ENCODE data around the gene RAB4A. TPM values are rescaled to one million over a fixed set of nuclear protein-coding genes. Genes with fewer than 3 reads are reported as not detected.

RAB4A gene
- total and polyA plus RNA-seq, 2 donors (not counting 1 experiment from before 2014, with no cell fraction given), result 15.7 to 31.5 TPM

DNA sequence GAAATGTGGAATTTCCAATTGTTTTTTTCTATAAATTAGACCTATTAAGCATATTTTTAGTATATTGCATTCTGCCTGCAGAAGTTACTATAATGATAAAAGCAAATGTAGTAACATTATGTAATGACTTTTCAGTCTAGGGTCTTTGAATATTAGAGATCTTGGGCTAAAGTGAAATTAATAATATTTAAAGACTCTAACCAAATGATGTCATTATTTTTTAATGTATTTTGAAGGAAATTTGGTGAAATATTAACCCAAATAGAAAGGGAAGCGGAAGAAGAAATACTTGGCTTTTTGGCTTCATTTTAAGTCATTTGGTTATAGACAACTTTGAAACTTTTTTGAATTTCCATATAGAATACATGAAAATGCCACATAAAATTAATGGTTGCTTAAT lies 26.8 kb downstream of the RAB4A start:
- Histone ChIP-seq H4K20me1 (ENCODE audit: control insufficient read depth, extremely low read depth, insufficient read depth, low read length) (no peaks in the 10 kb centered on the region), H3K79me2 (ENCODE audit: control insufficient read depth, insufficient read depth, low read length) (no peaks in the 10 kb centered on the region), H3K4me3 (replicated peaks in 1 of 4; ENCODE audit: control extremely low read depth in 1 of 4, insufficient read depth in 1 of 4, low read depth in 3 of 4, low read length in 4 of 4) (no peak overlapping the region), H3K36me3 (ENCODE audit: control insufficient read depth, insufficient read depth, low read length) (peaks cover 5% of the 10 kb centered on the region), H3K4me1 (ENCODE audit: control insufficient read depth, extremely low read depth, insufficient read depth, low read length) (peaks cover 3% of the 10 kb centered on the region), H3K27me3 (ENCODE audit: control insufficient read depth, insufficient read depth, low read length) (no peaks in the 10 kb centered on the region), H3K27ac (ENCODE audit: insufficient read depth, low read length) (no peak overlapping the region), H3K4me2 (ENCODE audit: extremely low read depth, insufficient read depth, low read length) (no peak overlapping the region), H2AFZ (ENCODE audit: low read length) (no peak overlapping the region), H3K9me3 (ENCODE audit: control insufficient read depth, insufficient read depth, low read depth, low read length) (no peaks in the 10 kb centered on the region), H3K9ac (ENCODE audit: insufficient read depth, low read length) (no peak overlapping the region)
- no peak for TF ChIP-seq CTCF (conservative IDR thresholded peaks at IDR 0.05 in 1 of 2, IDR thresholded peaks at IDR 0.05 in 1 of 2; ENCODE audit: low read depth in 1 of 2, low read length in 2 of 2)
- TF ChIP-seq EZH2 (IDR thresholded peaks at IDR 0.05; ENCODE audit: low read length, missing control alignments), result no peak
- no peak for DNase-seq (ENCODE audit: low read depth in 2 of 2)

- H3K27ac ChIP-seq (ENCODE audit: insufficient read depth, low read length), result no peak overlapping the region
- no peaks in the 10 kb centered on the region for H3K27me3 ChIP-seq (ENCODE audit: control insufficient read depth, insufficient read depth, low read length)
- no peak overlapping the region for H3K4me2 ChIP-seq (ENCODE audit: extremely low read depth, insufficient read depth, low read length)
- H3K79me2 ChIP-seq (ENCODE audit: control insufficient read depth, insufficient read depth, low read length), result no peaks in the 10 kb centered on the region
- H3K4me1 ChIP-seq (ENCODE audit: control insufficient read depth, extremely low read depth, insufficient read depth, low read length), result peaks cover 3% of the 10 kb centered on the region
- no peak overlapping the region for H3K9ac ChIP-seq (ENCODE audit: insufficient read depth, low read length)
- no peaks in the 10 kb centered on the region for H3K9me3 ChIP-seq (ENCODE audit: control insufficient read depth, insufficient read depth, low read depth, low read length)
- peaks cover 5% of the 10 kb centered on the region for H3K36me3 ChIP-seq (ENCODE audit: control insufficient read depth, insufficient read depth, low read length)
- no peak for DNase-seq (ENCODE audit: low read depth in 2 of 2)
- TF ChIP-seq EZH2 (IDR thresholded peaks at IDR 0.05; ENCODE audit: low read length, missing control alignments), result no peak
- no peak for TF ChIP-seq CTCF (conservative IDR thresholded peaks at IDR 0.05 in 1 of 2, IDR thresholded peaks at IDR 0.05 in 1 of 2; ENCODE audit: low read depth in 1 of 2, low read length in 2 of 2)
- H2AFZ ChIP-seq (ENCODE audit: low read length), result no peak overlapping the region
- H4K20me1 ChIP-seq (ENCODE audit: control insufficient read depth, extremely low read depth, insufficient read depth, low read length), result no peaks in the 10 kb centered on the region
- no peak overlapping the region for H3K4me3 ChIP-seq (replicated peaks in 1 of 4; ENCODE audit: control extremely low read depth in 1 of 4, insufficient read depth in 1 of 4, low read depth in 3 of 4, low read length in 4 of 4)
Observed at GRCh38 chr1:229298420-229298819, 27.5 kb downstream of the RAB4A start.

DNA sequence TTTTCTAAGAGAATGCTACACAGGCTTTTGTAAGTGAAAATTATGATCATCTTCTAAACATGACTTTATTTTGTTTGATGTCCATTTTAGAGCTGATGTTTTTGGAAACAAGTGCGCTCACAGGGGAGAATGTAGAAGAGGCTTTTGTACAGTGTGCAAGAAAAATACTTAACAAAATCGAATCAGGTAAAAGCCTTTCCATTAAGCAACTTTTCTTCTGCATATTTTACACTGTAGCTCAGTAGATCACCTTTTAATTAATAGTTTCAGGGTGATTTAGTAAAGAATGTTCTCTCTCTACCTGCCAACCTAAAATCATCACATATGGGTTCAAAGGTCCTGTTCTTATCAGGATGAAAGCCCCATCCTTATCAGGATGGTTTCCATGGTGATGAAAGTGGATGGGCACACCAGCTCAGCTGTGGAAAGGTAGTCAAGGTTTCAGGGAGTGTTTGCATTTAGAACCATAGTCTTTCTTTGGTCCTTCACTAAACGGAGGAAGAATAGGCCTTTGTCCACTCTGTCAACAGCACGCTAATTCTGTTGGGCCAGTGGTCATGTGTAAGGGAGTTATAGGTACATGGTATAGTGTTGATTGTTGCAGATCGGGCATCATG lies 28.1 kb downstream of the RAB4A start:
- DNase-seq (ENCODE audit: low read depth in 2 of 2), result no peak
- peaks cover 5% of the 10 kb centered on the region for H3K36me3 ChIP-seq (ENCODE audit: control insufficient read depth, insufficient read depth, low read length)

More for the DNA sequence above, 28.1 kb downstream of the RAB4A start:
- H3K27me3 ChIP-seq (ENCODE audit: control insufficient read depth, insufficient read depth, low read length), result no peaks in the 10 kb centered on the region
- no peaks in the 10 kb centered on the region for H4K20me1 ChIP-seq (ENCODE audit: control insufficient read depth, extremely low read depth, insufficient read depth, low read length)
- no peak overlapping the region for H3K27ac ChIP-seq (ENCODE audit: insufficient read depth, low read length)
- no peak overlapping the region for H2AFZ ChIP-seq (ENCODE audit: low read length)
- no peak overlapping the region for H3K9ac ChIP-seq (ENCODE audit: insufficient read depth, low read length)
- peaks cover 3% of the 10 kb centered on the region for H3K4me1 ChIP-seq (ENCODE audit: control insufficient read depth, extremely low read depth, insufficient read depth, low read length)
- no peaks in the 10 kb centered on the region for H3K9me3 ChIP-seq (ENCODE audit: control insufficient read depth, insufficient read depth, low read depth, low read length)
- H3K79me2 ChIP-seq (ENCODE audit: control insufficient read depth, insufficient read depth, low read length), result no peaks in the 10 kb centered on the region
- H3K4me3 ChIP-seq (replicated peaks in 1 of 4; ENCODE audit: control extremely low read depth in 1 of 4, insufficient read depth in 1 of 4, low read depth in 3 of 4, low read length in 4 of 4), result no peak overlapping the region
- TF ChIP-seq CTCF (conservative IDR thresholded peaks at IDR 0.05 in 1 of 2, IDR thresholded peaks at IDR 0.05 in 1 of 2; ENCODE audit: low read depth in 1 of 2, low read length in 2 of 2) (no peak), EZH2 (IDR thresholded peaks at IDR 0.05; ENCODE audit: low read length, missing control alignments) (no peak)
- H3K4me2 ChIP-seq (ENCODE audit: extremely low read depth, insufficient read depth, low read length), result no peak overlapping the region

Measured in fibroblast of lung (primary cell).